OCI-LY7 (cell line): ENCODE results near the gene OR10D3. TPM values are rescaled to one million over a fixed set of nuclear protein-coding genes. Genes with fewer than 3 reads are reported as not detected.

Source experiments
- BruUV-seq: library from RNA; stranded (reverse); fragments of 400-500 nt; replicated peaks from 2 replicates; lab custom pipeline; 2021; lab: Mats Ljungman, UMichigan
- CTCF ChIA-PET: fragments of 300-600 bp; sonication (Branson Sonifier 250); formaldehyde crosslinking; loops from one replicate; lab custom pipeline; 2022; ENCODE audit warnings: antibody characterized with exemption; ENCODE audit not compliant: unreplicated experiment; lab: Charles Lee
- POLR2A ChIA-PET: fragments of 300-600 bp; sonication (Branson Sonifier 250); formaldehyde crosslinking; loops from one replicate; lab custom pipeline; 2022; ENCODE audit warnings: antibody characterized with exemption; lab: Charles Lee
- DNase-seq: peaks from one replicate; pipeline ENCODE4 v3.0.0-alpha.2; 2015; ENCODE audit warnings: low spot score
- H2AFZ ChIP-seq: fragments of 200-600 bp; sonication (generic), shearing (Covaris generic); 2 replicates; pipeline ENCODE4 v1.6.1; 2014; ENCODE audit warnings: mild to moderate bottlenecking, antibody characterized with exemption, low read length, moderate library complexity
- H3K27ac ChIP-seq: fragments of 200-600 bp; sonication (generic); 2 replicates; pipeline ENCODE4 v1.5.1; 2014; ENCODE audit warnings: mixed run types, low read depth, mild to moderate bottlenecking, moderate library complexity, low read length, inconsistent platforms; ENCODE audit not compliant: poor library complexity, severe bottlenecking
- H3K36me3 ChIP-seq: fragments of 200-600 bp; sonication (generic); 2 replicates; pipeline ENCODE4 v1.6.1; 2014; ENCODE audit warnings: mild to moderate bottlenecking, antibody characterized with exemption, low read length, moderate library complexity, mixed read lengths; ENCODE audit not compliant: insufficient read depth
- H3K4me1 ChIP-seq: fragments of 200-600 bp; sonication (generic); 2 replicates; pipeline ENCODE4 v1.5.1; 2014; ENCODE audit warnings: mild to moderate bottlenecking, low read length; ENCODE audit not compliant: insufficient read depth, poor library complexity, severe bottlenecking
- H3K4me2 ChIP-seq: fragments of 200-600 bp; sonication (generic); 2 replicates; pipeline ENCODE4 v1.6.1; 2014; ENCODE audit warnings: mild to moderate bottlenecking, low read length
- H3K4me3 ChIP-seq: fragments of 200-600 bp; sonication (generic); 2 replicates; pipeline ENCODE4 v1.5.1; 2014; ENCODE audit warnings: mild to moderate bottlenecking, low read depth, low read length; ENCODE audit not compliant: poor library complexity, severe bottlenecking
- H3K79me2 ChIP-seq: fragments of 200-600 bp; sonication (generic); 2 replicates; pipeline ENCODE4 v1.6.1; 2016; ENCODE audit warnings: low read depth, mild to moderate bottlenecking, low read length, moderate library complexity, mixed read lengths; ENCODE audit not compliant: insufficient read depth
- H3K9me2 ChIP-seq: fragments of 200-600 bp; sonication (generic); 2 replicates; pipeline ENCODE4 v1.6.1; 2016; ENCODE audit warnings: mild to moderate bottlenecking, low read length, mixed read lengths; ENCODE audit not compliant: insufficient read depth
- H3K9me3 ChIP-seq: fragments of 200-600 bp; sonication (generic); 2 replicates; pipeline ENCODE4 v1.6.1; 2014; ENCODE audit warnings: mild to moderate bottlenecking, mixed run types, low read length, mixed read lengths
- H4K20me1 ChIP-seq: fragments of 200-600 bp; sonication (generic); 2 replicates; pipeline ENCODE4 v1.6.1; 2014; ENCODE audit warnings: mild to moderate bottlenecking, antibody characterized with exemption, low read length, moderate library complexity, mixed read lengths; ENCODE audit not compliant: insufficient read depth
- EZH2phosphoT487 ChIP-seq: fragments of 200-600 bp; sonication (generic); IDR thresholded peaks from 2 replicates; pipeline ENCODE4 v1.6.1; 2018; ENCODE audit warnings: low read depth, borderline replicate concordance, mild to moderate bottlenecking, mixed run types, antibody characterized with exemption, low read length, moderate library complexity, mixed read lengths
- intact Hi-C: fragments of 100-400 bp; cut with micrococcal nuclease; formaldehyde crosslinking; loops from one replicate; pipeline ENCODE4 v1.10.0; 2022; ENCODE audit not compliant: unreplicated experiment
- total RNA-seq, 2 experiments: library from RNA; depleted of rRNA in 1 of 2; stranded (reverse); fragments of >200 nt in 1 of 2; shearing (Covaris generic) in 1 of 2; gene quantifications; 2 replicates each; pipeline ENCODE4 v1.2.3, GENCODE V29; 2014 to 2022
- TF ChIP-seq, protein P1 (sequence below): fragments of 200-600 bp; sonication (generic); conservative IDR thresholded peaks from 2 replicates; pipeline ENCODE4 v1.5.1; 2014; ENCODE audit warnings: mild to moderate bottlenecking, antibody characterized with exemption, low read length, moderate library complexity, mixed read lengths

The OR10D3 gene
- total RNA-seq, 2 experiments from 2014 or later = not detected

- H3K27ac ChIP-seq = no peak overlapping the region
- no peaks in the 10 kb centered on the region for H4K20me1 ChIP-seq
- H3K9me2 ChIP-seq = no peaks in the 10 kb centered on the region
- H3K36me3 ChIP-seq = no peaks in the 10 kb centered on the region
- no peaks in the 10 kb centered on the region for H3K4me1 ChIP-seq
- no peaks in the 10 kb centered on the region for H3K79me2 ChIP-seq
- TF ChIP-seq, protein P1, sequence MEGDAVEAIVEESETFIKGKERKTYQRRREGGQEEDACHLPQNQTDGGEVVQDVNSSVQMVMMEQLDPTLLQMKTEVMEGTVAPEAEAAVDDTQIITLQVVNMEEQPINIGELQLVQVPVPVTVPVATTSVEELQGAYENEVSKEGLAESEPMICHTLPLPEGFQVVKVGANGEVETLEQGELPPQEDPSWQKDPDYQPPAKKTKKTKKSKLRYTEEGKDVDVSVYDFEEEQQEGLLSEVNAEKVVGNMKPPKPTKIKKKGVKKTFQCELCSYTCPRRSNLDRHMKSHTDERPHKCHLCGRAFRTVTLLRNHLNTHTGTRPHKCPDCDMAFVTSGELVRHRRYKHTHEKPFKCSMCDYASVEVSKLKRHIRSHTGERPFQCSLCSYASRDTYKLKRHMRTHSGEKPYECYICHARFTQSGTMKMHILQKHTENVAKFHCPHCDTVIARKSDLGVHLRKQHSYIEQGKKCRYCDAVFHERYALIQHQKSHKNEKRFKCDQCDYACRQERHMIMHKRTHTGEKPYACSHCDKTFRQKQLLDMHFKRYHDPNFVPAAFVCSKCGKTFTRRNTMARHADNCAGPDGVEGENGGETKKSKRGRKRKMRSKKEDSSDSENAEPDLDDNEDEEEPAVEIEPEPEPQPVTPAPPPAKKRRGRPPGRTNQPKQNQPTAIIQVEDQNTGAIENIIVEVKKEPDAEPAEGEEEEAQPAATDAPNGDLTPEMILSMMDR = no peak
- TF ChIP-seq EZH2phosphoT487 = no peak
- no peak for DNase-seq
- no peak overlapping the region for H3K4me2 ChIP-seq
- no peaks in the 10 kb centered on the region for H3K9me3 ChIP-seq
- no peak overlapping the region for H2AFZ ChIP-seq
- ChIA-PET POLR2A (interaction anchor here (1.1 kb wide), 1 partner anchor 121 kb away, joined by 3 read pairs; no protein-coding TSS in a partner anchor), CTCF (interaction anchor here (0.9 kb wide), 2 partner anchors 125 to 136 kb away, joined by 3 to 4 read pairs; no protein-coding TSS in a partner anchor)
- H3K4me3 ChIP-seq = no peak overlapping the region
- BruUV-seq = no TSS peak
- intact Hi-C loops = loop anchor here (1.0 to 5.0 kb wide), 2 partner anchors 123 to 133 kb away; no protein-coding TSS in a partner anchor
Measured at GRCh38 chr11:124194293-124195188, 11.4 kb downstream of the OR10D3 start.

- Histone ChIP-seq H3K79me2 (no peaks in the 10 kb centered on the region), H3K9me3 (no peaks in the 10 kb centered on the region), H3K9me2 (no peaks in the 10 kb centered on the region), H3K4me1 (no peaks in the 10 kb centered on the region), H3K4me3 (no peak overlapping the region), H2AFZ (no peak overlapping the region), H3K27ac (no peak overlapping the region), H3K36me3 (no peaks in the 10 kb centered on the region), H3K4me2 (no peak overlapping the region), H4K20me1 (no peaks in the 10 kb centered on the region)
- no TSS peak for BruUV-seq
- CTCF ChIA-PET = interaction anchor here (0.9 kb wide), 1 partner anchor 126 kb away, joined by 4 read pairs; no protein-coding TSS in a partner anchor
- POLR2A ChIA-PET = interaction anchor here (1.1 kb wide), 1 partner anchor 122 kb away, joined by 3 read pairs; no protein-coding TSS in a partner anchor
- TF ChIP-seq, protein P1 = peak; percentile 91
- no peak for TF ChIP-seq EZH2phosphoT487
- peak; percentile 56 for DNase-seq
- intact Hi-C loops = loop anchor here (1.0 to 5.0 kb wide), 2 partner anchors 124 to 132 kb away; no protein-coding TSS in a partner anchor
Measured at GRCh38 chr11:124195189-124195734, 12.1 kb downstream of the OR10D3 start.
